Measurements from ENCODE around the gene PIK3R2. TPM values are rescaled to one million over a fixed set of nuclear protein-coding genes. Genes with fewer than 3 reads are reported as not detected.

The PIK3R2 gene
- total and polyA plus RNA-seq, 2 of the 4 experiments (the other 2 are of a cell fraction): 12.2 to 25.1 TPM

GRCh38 chr19:18173572-18174288 lies 20.8 kb downstream of the PIK3R2 start, which contains the start of gene IFI30:
IFI30 (plus strand) TSS chr19:18173813; CDS start chr19:18173842, 29 bp downstream.
- Histone ChIP-seq H2BK120ac (ENCODE audit: low read depth, low read length) (no peak within 1 kb of the TSS), H3K27me3 (ENCODE audit: control insufficient read depth, insufficient read depth, low read length) (peaks cover 4% of the 10 kb centered on the region; the same call in 1 of the 2 replicates), H4K5ac (ENCODE audit: low read depth, low read length) (peak within 1 kb of the TSS; percentile 60; the same call in 1 of the 2 replicates), H3K18ac (ENCODE audit: low read depth, low read length) (no peak within 1 kb of the TSS; the same call in 1 of the 2 replicates), H2BK5ac (ENCODE audit: low read depth, low read length, poor library complexity, severe bottlenecking) (no peak within 1 kb of the TSS), H3K9ac (ENCODE audit: low read depth, low read length) (0 out of 2 replicates have a peak within 1 kb of the TSS, but pooled peaks have one; percentile 22), H3K79me1 (ENCODE audit: low read depth in 1 of 2, low read length in 2 of 2) (no peaks in the 10 kb centered on the region), H2AK9ac (replicated peaks; ENCODE audit: low read depth, low read length, poor library complexity) (peak within 1 kb of the TSS; percentile 30), H3K23ac (ENCODE audit: low read depth, low read length) (0 out of 2 replicates have a peak within 1 kb of the TSS, but pooled peaks have one; percentile 27), H3K9me1 (ENCODE audit: insufficient read depth, low read length) (0 out of 2 replicates have a peak, but pooled peaks cover 3% of the 10 kb centered on the region), H2AK5ac (ENCODE audit: low read depth, low read length) (peak within 1 kb of the TSS; percentile 25; the same call in 1 of the 2 replicates), H2BK20ac (ENCODE audit: low read depth, low read length) (no peak within 1 kb of the TSS), H3K14ac (replicated peaks; ENCODE audit: low read depth, low read length) (no peak within 1 kb of the TSS), H3K4me2 (ENCODE audit: low read depth, low read length) (peak within 1 kb of the TSS; percentile 98), H4K8ac (ENCODE audit: low read depth in 2 of 2, low read length in 2 of 2) (peak within 1 kb of the TSS in 1 of 2 experiments; percentile 39; a peak in 1 of 4 replicates), H2BK15ac (ENCODE audit: low read depth, low read length) (no peak within 1 kb of the TSS; the same call in 2 of the 3 replicates), H3K36me3 (ENCODE audit: control insufficient read depth, insufficient read depth, low read length) (peaks cover 6% of the 10 kb centered on the region; the same call in 1 of the 2 replicates), H3K4me1 (ENCODE audit: control insufficient read depth, insufficient read depth, low read length) (peaks cover 3% of the 10 kb centered on the region; the same call in 1 of the 2 replicates), H3K4ac (ENCODE audit: low read depth, low read length) (peak within 1 kb of the TSS; percentile 41; the same call in 1 of the 2 replicates), H3K9me3 (ENCODE audit: control insufficient read depth, insufficient read depth, low read length) (no peaks in the 10 kb centered on the region), H4K91ac (ENCODE audit: insufficient read depth, low read depth, low read length) (no peak within 1 kb of the TSS), H4K20me1 (ENCODE audit: insufficient read depth, low read length) (no peaks in the 10 kb centered on the region), H3K4me3 (ENCODE audit: insufficient read depth, low read depth, low read length) (peak within 1 kb of the TSS; percentile 85), H3K27ac (ENCODE audit: insufficient read depth, low read length) (no peak within 1 kb of the TSS), H3K56ac (ENCODE audit: extremely low read depth, insufficient read depth, low read length) (no peak within 1 kb of the TSS), H2AFZ (replicated peaks; ENCODE audit: low read length, poor library complexity) (peak within 1 kb of the TSS; percentile 93)
- DNase-seq (no peak), ATAC-seq (ENCODE audit: low read depth) (peak; percentile 89)
- BruUV-seq (replicated peaks): no TSS peak
- in situ Hi-C loops (cut with MboI; ENCODE audit: low sequenced_read_pairs) (no loop called here), dilution Hi-C loops (cut with HindIII; ENCODE audit: low sequenced_read_pairs, unreplicated experiment) (no loop called here), intact Hi-C loops (cut with micrococcal nuclease) (loop anchor here (5.0 kb wide), 2 partner anchors 79 to 166 kb away; partner anchors contain the start of gene ARRDC2)
- CTCF ChIA-PET: no interaction called here
- no peak for TF ChIP-seq CHD1 (IDR thresholded peaks at IDR 0.05; ENCODE audit: low read depth, low read length)
- peak; percentile 51; the same call in 1 of the 2 replicates for TF ChIP-seq BHLHE40 (IDR thresholded peaks at IDR 0.05; ENCODE audit: low read depth, low read length)
- TF ChIP-seq RFX5 (IDR thresholded peaks at IDR 0.05; ENCODE audit: low read depth, low read length): no peak
- POLR2A ChIA-PET (ENCODE audit: unreplicated experiment): no interaction called here
- WGBS, 2 experiments (ENCODE audit: extremely low coverage in 2 of 2, insufficient read length in 1 of 2): 1% methylated on average over 32 of the region's 47 CpGs; no CpG with 5 or more reads in 1 of the 2 experiments
